NCI-H1092 treated with DMSO at 0.1 percent for 48 hours (cell line): ENCODE data around the gene SNURF.
"Not testable (repeated sequence)": the region's sequence is repeated elsewhere in the genome, so short reads cannot be mapped to it uniquely, and the experiment has no call there.

Source experiments
- DNase-seq: peaks from one replicate; lab custom pipeline; 2025; lab: John Stamatoyannopoulos, UW

The SNURF gene

GRCh38 chr15:24971052-24971451 is 16.3 kb downstream of the SNURF start:
- DNase-seq = no peak

GRCh38 chr15:24971772-24972171 is 17.0 kb downstream of the SNURF start:
- no peak for DNase-seq

GRCh38 chr15:24972707-24973106 is 17.9 kb downstream of the SNURF start:
- not testable (repeated sequence) for DNase-seq

- DNase-seq = no peak
Observed at GRCh38 chr15:24976932-24977331, 22.1 kb downstream of the SNURF start.

GRCh38 chr15:24977686-24978085 is 22.9 kb downstream of the SNURF start:
- DNase-seq = no peak

GRCh38 chr15:24985224-24985623 is 30.4 kb downstream of the SNURF start:
- no peak for DNase-seq

GRCh38 chr15:24986653-24987052 is 31.9 kb downstream of the SNURF start:
- DNase-seq = no peak
